Measurements from ENCODE around the gene TMEM239.
"Not testable (repeated sequence)": the region's sequence is repeated elsewhere in the genome, so short reads cannot be mapped to it uniquely, and the experiment has no call there.

TMEM239 gene

DNA sequence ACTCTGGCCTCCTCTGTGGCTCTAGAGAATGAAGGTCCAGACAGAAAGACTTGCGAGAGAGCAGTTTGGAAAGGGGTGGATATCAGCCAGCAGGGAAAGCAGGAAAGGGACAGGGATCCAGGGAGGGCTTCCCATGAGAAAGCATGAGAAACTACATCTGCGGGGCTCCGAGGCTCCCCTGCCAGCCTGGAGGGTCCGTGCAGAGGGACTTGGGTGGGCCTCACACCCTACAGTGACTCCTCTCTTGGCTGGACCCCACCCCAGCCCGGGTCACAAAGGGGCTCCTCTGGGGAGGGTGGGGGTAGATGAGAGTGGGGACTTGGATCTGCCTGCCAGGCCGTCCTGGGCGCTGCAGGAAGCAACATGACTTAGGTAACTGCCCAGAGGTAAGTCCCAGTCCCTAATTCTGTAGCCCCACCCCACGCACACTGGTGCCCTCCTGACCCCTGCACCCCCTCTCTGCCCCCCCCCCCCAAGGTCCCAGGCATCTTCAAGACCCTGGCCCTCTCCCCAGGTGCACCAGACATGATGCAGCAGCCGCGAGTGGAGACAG is at the start of gene TMEM239:
Gene TMEM239, plus strand, starts transcription at position 335 of the 553 bp plus-strand sequence. Its CDS starts 191 bp downstream, at position 526.
- ChIA-PET CTCF (no interaction called here), POLR2A (no interaction called here)
- no peak for TF ChIP-seq LEF1 (IDR thresholded peaks at IDR 0.05; ENCODE audit: borderline replicate concordance)
- no peak for TF ChIP-seq FOXA1 (IDR thresholded peaks at IDR 0.05)
- TF ChIP-seq ARNT (IDR thresholded peaks at IDR 0.05), result no peak
- TF ChIP-seq SUZ12 (IDR thresholded peaks at IDR 0.05), result no peak
- DNase-seq (ENCODE audit: extremely low spot score), result no peak

- peak; percentile 3 for DNase-seq (ENCODE audit: extremely low spot score)
- TF ChIP-seq ARNT (IDR thresholded peaks at IDR 0.05), result no peak
- no peak for TF ChIP-seq LEF1 (IDR thresholded peaks at IDR 0.05; ENCODE audit: borderline replicate concordance)
- no peak for TF ChIP-seq HDGF (IDR thresholded peaks at IDR 0.05; ENCODE audit: borderline replicate concordance)
- TF ChIP-seq FOXK2 (IDR thresholded peaks at IDR 0.05), result no peak
- TF ChIP-seq NFRKB (IDR thresholded peaks at IDR 0.05), result no peak
- TF ChIP-seq, protein P1, sequence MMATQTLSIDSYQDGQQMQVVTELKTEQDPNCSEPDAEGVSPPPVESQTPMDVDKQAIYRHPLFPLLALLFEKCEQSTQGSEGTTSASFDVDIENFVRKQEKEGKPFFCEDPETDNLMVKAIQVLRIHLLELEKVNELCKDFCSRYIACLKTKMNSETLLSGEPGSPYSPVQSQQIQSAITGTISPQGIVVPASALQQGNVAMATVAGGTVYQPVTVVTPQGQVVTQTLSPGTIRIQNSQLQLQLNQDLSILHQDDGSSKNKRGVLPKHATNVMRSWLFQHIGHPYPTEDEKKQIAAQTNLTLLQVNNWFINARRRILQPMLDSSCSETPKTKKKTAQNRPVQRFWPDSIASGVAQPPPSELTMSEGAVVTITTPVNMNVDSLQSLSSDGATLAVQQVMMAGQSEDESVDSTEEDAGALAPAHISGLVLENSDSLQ (IDR thresholded peaks at IDR 0.05), result no peak
- no peak for TF ChIP-seq L3MBTL2 (conservative IDR thresholded peaks at IDR 0.05)
- no peak for TF ChIP-seq FOXM1 (IDR thresholded peaks at IDR 0.05; ENCODE audit: borderline replicate concordance)
- TF ChIP-seq TARDBP (IDR thresholded peaks at IDR 0.05), result no peak
- TF ChIP-seq ZNF384 (IDR thresholded peaks at IDR 0.05), result no peak
- TF ChIP-seq CTBP1 (IDR thresholded peaks at IDR 0.05; ENCODE audit: borderline replicate concordance), result no peak
- no peak for TF ChIP-seq ELF4 (IDR thresholded peaks at IDR 0.05)
- TF ChIP-seq SP1 (IDR thresholded peaks at IDR 0.05), result no peak
- TF ChIP-seq BHLHE40 (IDR thresholded peaks at IDR 0.05; ENCODE audit: borderline replicate concordance), result no peak
- CTCF ChIA-PET, result interaction anchor here (0.6 to 1.0 kb wide), 2 partner anchors 13 to 84 kb away, joined by 3 read pairs; no protein-coding TSS in a partner anchor
- POLR2A ChIA-PET, result no interaction called here
These were observed 48.2 kb upstream of the TMEM239 start for GRCh38 chr20:2767768-2768631.

DNA sequence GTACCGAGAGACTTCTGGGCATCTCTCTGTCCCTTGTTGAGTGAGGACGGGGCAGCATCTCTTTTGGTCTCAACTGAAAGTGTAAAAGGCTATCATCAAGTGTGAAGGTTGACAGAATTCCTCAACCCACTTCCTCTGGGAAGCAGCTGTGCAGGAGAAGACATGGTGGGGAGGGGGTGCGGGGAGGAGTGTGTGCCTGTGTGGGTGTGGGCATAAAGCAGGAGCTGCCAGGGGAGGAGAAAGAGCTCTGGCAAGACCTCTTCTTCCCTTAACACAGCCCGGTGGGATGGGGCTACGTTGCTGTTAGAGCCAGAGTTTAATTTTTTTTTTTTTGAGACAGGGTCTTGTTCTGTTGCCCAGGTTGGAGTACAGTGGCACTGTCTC is 47.5 kb upstream of the TMEM239 start:
- TF ChIP-seq, protein P1 (IDR thresholded peaks at IDR 0.05), result no peak
- TF ChIP-seq BHLHE40 (IDR thresholded peaks at IDR 0.05; ENCODE audit: borderline replicate concordance), result no peak
- TF ChIP-seq TARDBP (IDR thresholded peaks at IDR 0.05), result no peak
- no peak for TF ChIP-seq ELF4 (IDR thresholded peaks at IDR 0.05)
- TF ChIP-seq L3MBTL2 (conservative IDR thresholded peaks at IDR 0.05), result no peak
- no peak for TF ChIP-seq SP1 (IDR thresholded peaks at IDR 0.05)
- TF ChIP-seq ZNF384 (IDR thresholded peaks at IDR 0.05), result no peak
- no peak for TF ChIP-seq NFRKB (IDR thresholded peaks at IDR 0.05)
- TF ChIP-seq HDGF (IDR thresholded peaks at IDR 0.05; ENCODE audit: borderline replicate concordance), result no peak
- no peak for TF ChIP-seq FOXK2 (IDR thresholded peaks at IDR 0.05)
- TF ChIP-seq FOXA1 (IDR thresholded peaks at IDR 0.05), result no peak
- TF ChIP-seq SUZ12 (IDR thresholded peaks at IDR 0.05), result no peak
- no peak for TF ChIP-seq ARNT (IDR thresholded peaks at IDR 0.05)
- TF ChIP-seq FOXM1 (IDR thresholded peaks at IDR 0.05; ENCODE audit: borderline replicate concordance), result no peak
- POLR2A ChIA-PET, result no interaction called here

GRCh38 chr20:2770091-2770490 is 46.1 kb upstream of the TMEM239 start:
- DNase-seq (ENCODE audit: extremely low spot score); CTCF ChIA-PET; POLR2A ChIA-PET: not testable (repeated sequence)

More for the DNA sequence above, 47.5 kb upstream of the TMEM239 start:
- DNase-seq (ENCODE audit: extremely low spot score), result no peak
- CTCF ChIA-PET, result no interaction called here

DNA sequence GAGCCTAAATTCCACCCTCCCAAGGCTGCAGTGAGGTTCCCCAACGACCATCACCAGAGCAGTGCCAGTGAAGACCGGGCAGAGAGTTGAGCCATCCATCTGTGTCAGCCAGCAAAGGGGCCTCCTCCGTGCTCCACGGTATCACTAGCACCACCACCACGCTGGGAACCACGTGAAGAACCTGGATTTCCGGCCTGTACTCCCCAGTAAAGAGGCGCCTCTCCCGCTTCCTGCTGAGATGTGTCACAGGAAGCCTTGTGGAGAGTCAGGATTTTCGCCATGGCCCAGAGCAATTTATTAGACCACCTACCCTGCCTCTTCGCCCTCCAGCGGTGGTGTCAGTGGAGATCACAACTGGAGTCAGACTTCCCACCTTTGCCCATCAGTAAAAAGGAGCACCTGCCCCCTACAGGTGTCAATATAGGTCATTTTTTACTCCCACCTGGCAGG is 44.5 kb upstream of the TMEM239 start:
- POLR2A ChIA-PET, result no interaction called here
- TF ChIP-seq, protein P1 (IDR thresholded peaks at IDR 0.05), result 0 out of 2 replicates have a peak, but pooled peaks have one; percentile 32
- TF ChIP-seq ARNT (IDR thresholded peaks at IDR 0.05) (no peak), ELF4 (IDR thresholded peaks at IDR 0.05) (no peak), FOXK2 (IDR thresholded peaks at IDR 0.05) (no peak)
- CTCF ChIA-PET, result interaction anchor here (1.2 kb wide), 1 partner anchor 23 kb away, joined by 3 read pairs; no protein-coding TSS in a partner anchor
- DNase-seq (ENCODE audit: extremely low spot score), result no peak

DNA sequence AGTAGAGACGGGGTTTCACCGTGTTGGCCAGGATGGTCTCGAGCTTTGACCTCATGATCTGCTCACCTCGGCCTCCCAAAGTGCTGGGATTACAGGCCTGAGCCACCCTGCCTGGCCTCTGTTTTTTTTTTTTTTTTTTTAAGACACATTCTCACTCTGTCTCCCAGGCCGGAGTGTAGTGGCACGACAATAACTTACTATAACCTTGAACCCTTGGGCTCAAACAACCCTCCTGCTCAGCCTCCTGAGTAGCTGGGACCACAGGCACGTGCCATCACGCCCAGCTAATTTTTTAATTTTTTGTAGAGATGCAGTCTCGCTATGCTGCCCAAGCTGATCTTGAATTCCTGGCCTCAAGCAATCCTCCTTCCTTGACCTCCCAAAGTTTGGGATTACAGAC is 42.4 kb upstream of the TMEM239 start:
- CTCF ChIA-PET, result no interaction called here
- TF ChIP-seq FOXK2 (IDR thresholded peaks at IDR 0.05) (no peak), ELF4 (IDR thresholded peaks at IDR 0.05) (no peak), FOXA1 (IDR thresholded peaks at IDR 0.05) (no peak), L3MBTL2 (conservative IDR thresholded peaks at IDR 0.05) (no peak), ZNF384 (IDR thresholded peaks at IDR 0.05) (no peak), FOXM1 (IDR thresholded peaks at IDR 0.05; ENCODE audit: borderline replicate concordance) (no peak), LEF1 (IDR thresholded peaks at IDR 0.05; ENCODE audit: borderline replicate concordance) (no peak), BHLHE40 (IDR thresholded peaks at IDR 0.05; ENCODE audit: borderline replicate concordance) (no peak), ARNT (IDR thresholded peaks at IDR 0.05) (no peak), CTBP1 (IDR thresholded peaks at IDR 0.05; ENCODE audit: borderline replicate concordance) (no peak), SP1 (IDR thresholded peaks at IDR 0.05) (no peak)
- TF ChIP-seq, protein P1 (IDR thresholded peaks at IDR 0.05), result no peak
- no peak for DNase-seq (ENCODE audit: extremely low spot score)
- POLR2A ChIA-PET, result interaction anchor here (0.8 kb wide), 1 partner anchor 65 kb away, joined by 3 read pairs; no protein-coding TSS in a partner anchor

All from HEK293T (cell line).